GM18502 (cell line): ENCODE measurements around the gene PIGM.

Experiments used
- ATAC-seq: cut with Tn5 transposase; IDR thresholded peaks from one replicate; pipeline ENCODE4 v1.9.1; 2021; ENCODE audit warnings: mild to moderate bottlenecking; ENCODE audit not compliant: unreplicated experiment, poor library complexity

PIGM gene

GRCh38 chr1:160024195-160024905 is 7.4 kb downstream of the PIGM start:
- ATAC-seq: no peak

- ATAC-seq: no peak
These were observed 9.2 kb downstream of the PIGM start for GRCh38 chr1:160022330-160023310.

GRCh38 chr1:160021376-160022074 is 10.3 kb downstream of the PIGM start:
- no peak for ATAC-seq

GRCh38 chr1:160020196-160020595 is 11.6 kb downstream of the PIGM start:
- ATAC-seq: no peak

GRCh38 chr1:160018900-160019299 is 12.9 kb downstream of the PIGM start:
- no peak for ATAC-seq

- ATAC-seq: no peak
These were observed 13.4 kb downstream of the PIGM start for GRCh38 chr1:160018347-160018746.

GRCh38 chr1:160017592-160017991 is 14.2 kb downstream of the PIGM start:
- no peak for ATAC-seq

- no peak for ATAC-seq
These were observed 20.0 kb downstream of the PIGM start for GRCh38 chr1:160011781-160012180.

- no peak for ATAC-seq
These were observed 22.0 kb downstream of the PIGM start for GRCh38 chr1:160009801-160010200.

- no peak for ATAC-seq
These were observed 22.7 kb downstream of the PIGM start for GRCh38 chr1:160009081-160009480.

- ATAC-seq: no peak
These were observed 24.1 kb downstream of the PIGM start for GRCh38 chr1:160007577-160008200.

- ATAC-seq: peak; percentile 65
These were observed 25.4 kb downstream of the PIGM start for GRCh38 chr1:160006312-160006940.

- ATAC-seq: no peak
These were observed 26.7 kb downstream of the PIGM start for GRCh38 chr1:160005070-160005469.

- ATAC-seq: no peak
These were observed 27.4 kb downstream of the PIGM start for GRCh38 chr1:160004425-160004824.

- no peak for ATAC-seq
These were observed 27.8 kb downstream of the PIGM start for GRCh38 chr1:160004001-160004400.

- ATAC-seq: no peak
These were observed 30.4 kb downstream of the PIGM start for GRCh38 chr1:160001440-160001839.

- no peak for ATAC-seq
These were observed 32.6 kb downstream of the PIGM start for GRCh38 chr1:159999204-159999603.

- no peak for ATAC-seq
These were observed 35.1 kb downstream of the PIGM start for GRCh38 chr1:159996653-159997052.

- no peak for ATAC-seq
These were observed 36.9 kb downstream of the PIGM start for GRCh38 chr1:159994896-159995295.

GRCh38 chr1:159993911-159994310 is 37.9 kb downstream of the PIGM start:
- no peak for ATAC-seq
